ENCODE results near the gene PSMA7.

Gene PSMA7

DNA sequence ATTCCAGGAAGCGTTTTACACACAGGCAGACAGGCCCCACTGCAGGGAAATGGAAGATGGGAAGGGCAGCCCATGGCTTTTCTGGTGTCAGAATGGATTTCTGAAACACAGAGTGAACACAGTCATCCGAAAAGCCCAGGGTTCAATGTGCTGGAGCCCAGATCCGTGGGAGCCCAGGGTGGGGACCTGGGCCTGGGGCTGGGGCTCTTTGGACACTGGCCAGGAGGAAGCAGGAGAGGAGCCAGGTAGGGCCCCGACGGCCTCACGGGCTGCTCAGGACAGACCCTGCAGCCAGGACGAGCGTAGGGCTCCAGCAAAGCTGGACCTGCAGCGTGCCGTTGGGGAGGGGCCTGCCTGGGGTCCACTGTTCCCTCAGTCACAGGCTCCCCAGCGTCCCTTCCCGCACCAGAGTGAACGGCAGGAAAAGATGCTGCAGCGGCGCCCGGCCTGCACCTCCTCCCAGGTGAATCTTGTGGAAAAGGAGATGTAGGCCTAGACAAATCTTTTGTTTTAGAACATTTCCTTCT lies 45.2 kb downstream of the PSMA7 start:
- Histone ChIP-seq H3K4me1 (ENCODE audit: insufficient read depth, low read length) (no peaks in the 10 kb centered on the region), H3K9me3 (ENCODE audit: control insufficient read depth, insufficient read depth, low read length) (no peaks in the 10 kb centered on the region), H3K9ac (ENCODE audit: low read depth, low read length) (no peak overlapping the region), H3K36me3 (ENCODE audit: insufficient read depth, low read length) (no peaks in the 10 kb centered on the region)

DNA sequence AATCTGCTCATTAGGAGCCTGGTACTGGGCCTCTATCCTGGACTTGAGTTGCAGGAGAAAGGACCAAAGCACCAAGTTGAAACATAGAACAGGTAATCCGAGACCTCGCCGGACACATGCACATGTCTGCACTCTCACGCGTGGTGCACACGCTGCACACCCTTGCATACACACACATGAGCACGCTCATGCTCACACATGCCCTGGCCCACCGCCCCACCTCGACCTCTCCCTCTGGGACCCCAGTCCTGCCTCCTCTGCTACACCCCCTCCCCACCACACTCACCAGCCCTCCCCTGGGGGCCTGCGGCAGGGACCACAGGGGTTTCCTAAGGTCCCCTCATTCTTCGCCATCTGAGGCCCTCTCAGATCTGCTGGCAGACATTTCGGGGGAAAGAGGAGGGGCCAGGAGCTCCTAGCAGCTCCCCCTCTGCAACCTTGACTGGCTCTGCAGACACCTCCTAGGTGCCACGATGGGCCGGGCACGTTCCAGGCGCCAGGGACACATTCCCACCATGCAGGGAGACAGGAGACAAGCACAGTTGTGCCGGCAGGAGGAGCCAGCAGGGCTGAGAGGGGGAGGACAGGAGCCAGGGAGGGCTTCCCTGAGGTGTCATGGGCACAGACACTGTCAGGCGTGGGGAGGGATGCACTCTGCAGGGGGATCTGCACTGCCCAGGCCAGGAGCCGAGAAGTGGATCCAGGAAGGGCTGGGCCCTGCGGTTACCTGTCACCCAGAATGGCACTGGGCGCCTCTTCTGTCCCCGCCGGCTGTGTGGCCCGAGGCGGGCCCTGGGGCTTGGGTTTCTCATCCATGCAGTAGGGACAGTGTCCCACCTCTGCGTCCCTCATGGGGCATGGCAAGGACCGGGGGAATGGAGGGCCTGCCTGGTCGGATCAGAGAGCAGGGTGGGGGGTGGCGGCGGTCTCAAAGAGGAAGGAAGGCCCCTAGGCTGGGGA lies 46.5 kb downstream of the PSMA7 start:
- no peak overlapping the region for H3K9ac ChIP-seq (ENCODE audit: low read depth, low read length)
- no peaks in the 10 kb centered on the region for H3K36me3 ChIP-seq (ENCODE audit: insufficient read depth, low read length)
- H3K4me1 ChIP-seq (ENCODE audit: insufficient read depth, low read length), result no peaks in the 10 kb centered on the region
- no peaks in the 10 kb centered on the region for H3K9me3 ChIP-seq (ENCODE audit: control insufficient read depth, insufficient read depth, low read length)

DNA sequence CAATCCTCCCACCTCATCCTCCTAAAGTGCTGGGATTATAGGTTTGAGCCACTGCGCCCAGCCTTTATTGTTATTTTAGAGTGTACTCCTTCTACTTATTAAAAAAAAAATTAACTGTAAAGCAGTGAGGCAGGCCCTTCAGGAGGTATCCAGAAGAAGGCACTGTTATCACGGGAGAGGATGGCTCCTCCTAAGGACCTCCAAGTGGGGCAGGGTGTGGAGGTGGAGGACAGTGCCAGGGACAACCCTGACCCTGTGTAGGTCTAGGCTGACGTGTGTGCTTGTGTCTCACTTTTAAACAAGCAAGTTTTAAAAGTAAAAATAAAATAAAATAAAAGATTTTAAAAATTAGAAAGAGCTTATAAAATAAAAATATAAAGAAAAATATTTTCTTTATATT lies 53.8 kb downstream of the PSMA7 start:
- no peaks in the 10 kb centered on the region for H3K36me3 ChIP-seq (ENCODE audit: insufficient read depth, low read length)
- H3K9ac ChIP-seq (ENCODE audit: low read depth, low read length), result no peak overlapping the region
- no peaks in the 10 kb centered on the region for H3K9me3 ChIP-seq (ENCODE audit: control insufficient read depth, insufficient read depth, low read length)
- peaks cover 5% of the 10 kb centered on the region for H3K4me1 ChIP-seq (ENCODE audit: insufficient read depth, low read length)

DNA sequence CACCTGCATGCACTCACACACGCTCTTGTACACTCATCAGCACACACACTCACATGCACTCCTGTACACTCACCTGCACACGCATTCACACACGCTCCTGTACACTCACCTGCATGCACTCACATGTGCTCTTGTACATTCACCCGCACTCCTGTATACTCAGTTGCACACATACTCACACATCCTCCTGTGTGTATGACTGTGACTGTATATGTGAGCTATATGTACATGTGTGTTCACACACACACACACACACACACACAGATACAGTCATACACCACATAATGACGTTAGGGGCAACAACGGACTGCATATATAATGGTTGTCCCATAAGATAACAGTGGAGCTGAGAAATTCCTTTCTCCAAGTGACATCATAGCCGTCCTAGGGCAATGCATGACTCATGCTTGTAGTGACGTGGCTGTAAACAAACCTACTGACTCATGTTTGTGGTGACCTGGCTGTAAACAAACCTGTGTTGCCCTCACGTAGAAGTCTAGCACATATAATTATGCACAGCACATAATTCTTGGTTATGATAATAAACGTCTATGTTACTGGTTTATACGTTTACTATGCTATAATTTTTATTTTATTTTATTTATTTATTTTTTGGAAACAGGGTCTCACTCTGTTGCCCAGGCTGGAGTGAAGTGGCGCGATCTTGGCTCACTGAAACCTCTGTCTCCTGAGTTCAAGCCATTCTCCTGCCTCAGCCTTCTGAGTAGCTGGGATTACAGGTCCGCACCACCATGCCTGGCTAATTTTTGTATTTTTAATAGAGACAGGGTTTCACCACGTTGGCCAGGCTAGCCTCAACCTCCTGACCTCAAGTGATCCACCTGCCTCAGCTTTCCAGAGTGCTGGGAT lies 54.7 kb downstream of the PSMA7 start:
- Histone ChIP-seq H3K4me1 (ENCODE audit: insufficient read depth, low read length) (peaks cover 5% of the 10 kb centered on the region), H3K36me3 (ENCODE audit: insufficient read depth, low read length) (no peaks in the 10 kb centered on the region), H3K9ac (ENCODE audit: low read depth, low read length) (no peak overlapping the region), H3K9me3 (ENCODE audit: control insufficient read depth, insufficient read depth, low read length) (no peaks in the 10 kb centered on the region)

DNA sequence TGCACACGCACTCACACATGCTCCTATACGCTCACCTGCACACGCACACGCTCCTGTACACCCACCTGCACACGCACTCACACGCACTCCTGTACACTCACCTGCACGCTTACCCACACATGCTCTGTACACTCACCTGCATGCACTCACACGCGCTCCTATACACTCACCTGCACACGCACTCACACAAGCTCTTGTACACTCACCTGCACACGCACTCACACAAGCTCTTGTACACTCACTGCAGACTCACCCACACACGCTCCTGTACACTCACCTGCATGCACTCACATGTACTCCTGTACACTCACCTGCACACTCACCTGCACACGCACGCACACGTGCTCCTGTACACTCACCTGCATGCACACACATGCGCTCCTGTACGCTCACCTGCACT lies 55.6 kb downstream of the PSMA7 start:
- Histone ChIP-seq H3K36me3 (ENCODE audit: insufficient read depth, low read length) (no peaks in the 10 kb centered on the region), H3K9ac (ENCODE audit: low read depth, low read length) (no peak overlapping the region), H3K4me1 (ENCODE audit: insufficient read depth, low read length) (peaks cover 5% of the 10 kb centered on the region)

DNA sequence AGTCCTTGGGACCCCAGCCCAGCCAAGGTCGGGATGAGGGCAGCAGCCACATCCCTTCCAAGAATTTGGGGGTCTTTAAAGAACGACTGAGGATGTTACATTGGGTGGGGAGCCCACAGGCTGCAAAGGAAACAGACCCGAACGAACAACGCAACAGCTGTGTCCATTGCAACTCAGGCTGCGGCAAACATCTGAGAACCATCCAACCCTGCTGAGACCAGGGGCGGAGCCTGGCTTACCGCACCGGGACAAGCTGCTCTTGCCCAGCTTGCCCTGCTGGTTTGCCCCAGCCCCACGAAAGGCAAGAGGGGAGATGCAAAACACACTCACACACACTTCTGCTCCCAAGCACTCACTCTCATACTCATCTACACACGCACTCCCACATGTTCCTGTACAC lies 56.0 kb downstream of the PSMA7 start:
- no peaks in the 10 kb centered on the region for H3K36me3 ChIP-seq (ENCODE audit: insufficient read depth, low read length)
- H3K9ac ChIP-seq (ENCODE audit: low read depth, low read length), result no peak overlapping the region
- H3K4me1 ChIP-seq (ENCODE audit: insufficient read depth, low read length), result peaks cover 5% of the 10 kb centered on the region
- no peaks in the 10 kb centered on the region for H3K9me3 ChIP-seq (ENCODE audit: control insufficient read depth, insufficient read depth, low read length)

More for the DNA sequence above, 55.6 kb downstream of the PSMA7 start:
- H3K9me3 ChIP-seq (ENCODE audit: control insufficient read depth, insufficient read depth, low read length), result no peaks in the 10 kb centered on the region

All from ES-I3 (cell line).